ENCODE measurements around the gene EMC10. TPM values are rescaled to one million over a fixed set of nuclear protein-coding genes. Genes with fewer than 3 reads are reported as not detected.

EMC10 gene
- total and polyA plus RNA-seq, 10 of the 15 experiments (the other 5 are each of a cell fraction or from before 2014, with no cell fraction given): 2.5 to 77.3 (median 20.3) TPM

DNA sequence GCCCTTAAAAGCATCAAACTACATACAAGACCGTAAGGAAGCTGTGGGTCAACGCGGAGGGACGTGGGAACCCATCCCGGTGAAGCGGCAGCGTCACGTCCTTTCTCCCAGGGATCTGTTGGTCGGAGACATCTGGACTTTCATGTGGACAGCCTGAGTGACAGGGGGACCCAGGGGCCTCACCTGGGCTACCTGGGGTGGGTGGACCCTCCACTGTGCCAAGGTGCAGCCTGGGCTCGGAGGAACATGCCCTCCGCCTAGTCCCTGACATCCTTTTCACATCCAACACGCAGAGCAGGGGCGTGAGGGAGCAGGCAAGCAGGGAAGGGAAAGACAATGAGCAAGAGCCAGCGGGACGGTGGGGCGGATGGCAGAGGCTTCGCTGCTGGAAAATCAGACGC is 14.1 kb downstream of the EMC10 start (continued):
- TF ChIP-seq FOS (IDR thresholded peaks at IDR 0.05; ENCODE audit: borderline replicate concordance, extremely low read depth, insufficient read length): no peak
- no peak for TF ChIP-seq MEF2A (IDR thresholded peaks at IDR 0.05; ENCODE audit: insufficient read depth, low read depth, low read length)
- TF ChIP-seq, protein P1, sequence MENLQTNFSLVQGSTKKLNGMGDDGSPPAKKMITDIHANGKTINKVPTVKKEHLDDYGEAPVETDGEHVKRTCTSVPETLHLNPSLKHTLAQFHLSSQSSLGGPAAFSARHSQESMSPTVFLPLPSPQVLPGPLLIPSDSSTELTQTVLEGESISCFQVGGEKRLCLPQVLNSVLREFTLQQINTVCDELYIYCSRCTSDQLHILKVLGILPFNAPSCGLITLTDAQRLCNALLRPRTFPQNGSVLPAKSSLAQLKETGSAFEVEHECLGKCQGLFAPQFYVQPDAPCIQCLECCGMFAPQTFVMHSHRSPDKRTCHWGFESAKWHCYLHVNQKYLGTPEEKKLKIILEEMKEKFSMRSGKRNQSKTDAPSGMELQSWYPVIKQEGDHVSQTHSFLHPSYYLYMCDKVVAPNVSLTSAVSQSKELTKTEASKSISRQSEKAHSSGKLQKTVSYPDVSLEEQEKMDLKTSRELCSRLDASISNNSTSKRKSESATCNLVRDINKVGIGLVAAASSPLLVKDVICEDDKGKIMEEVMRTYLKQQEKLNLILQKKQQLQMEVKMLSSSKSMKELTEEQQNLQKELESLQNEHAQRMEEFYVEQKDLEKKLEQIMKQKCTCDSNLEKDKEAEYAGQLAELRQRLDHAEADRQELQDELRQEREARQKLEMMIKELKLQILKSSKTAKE (IDR thresholded peaks at IDR 0.05; ENCODE audit: low read depth, poor library complexity, severe bottlenecking): no peak
- TF ChIP-seq, protein P2, sequence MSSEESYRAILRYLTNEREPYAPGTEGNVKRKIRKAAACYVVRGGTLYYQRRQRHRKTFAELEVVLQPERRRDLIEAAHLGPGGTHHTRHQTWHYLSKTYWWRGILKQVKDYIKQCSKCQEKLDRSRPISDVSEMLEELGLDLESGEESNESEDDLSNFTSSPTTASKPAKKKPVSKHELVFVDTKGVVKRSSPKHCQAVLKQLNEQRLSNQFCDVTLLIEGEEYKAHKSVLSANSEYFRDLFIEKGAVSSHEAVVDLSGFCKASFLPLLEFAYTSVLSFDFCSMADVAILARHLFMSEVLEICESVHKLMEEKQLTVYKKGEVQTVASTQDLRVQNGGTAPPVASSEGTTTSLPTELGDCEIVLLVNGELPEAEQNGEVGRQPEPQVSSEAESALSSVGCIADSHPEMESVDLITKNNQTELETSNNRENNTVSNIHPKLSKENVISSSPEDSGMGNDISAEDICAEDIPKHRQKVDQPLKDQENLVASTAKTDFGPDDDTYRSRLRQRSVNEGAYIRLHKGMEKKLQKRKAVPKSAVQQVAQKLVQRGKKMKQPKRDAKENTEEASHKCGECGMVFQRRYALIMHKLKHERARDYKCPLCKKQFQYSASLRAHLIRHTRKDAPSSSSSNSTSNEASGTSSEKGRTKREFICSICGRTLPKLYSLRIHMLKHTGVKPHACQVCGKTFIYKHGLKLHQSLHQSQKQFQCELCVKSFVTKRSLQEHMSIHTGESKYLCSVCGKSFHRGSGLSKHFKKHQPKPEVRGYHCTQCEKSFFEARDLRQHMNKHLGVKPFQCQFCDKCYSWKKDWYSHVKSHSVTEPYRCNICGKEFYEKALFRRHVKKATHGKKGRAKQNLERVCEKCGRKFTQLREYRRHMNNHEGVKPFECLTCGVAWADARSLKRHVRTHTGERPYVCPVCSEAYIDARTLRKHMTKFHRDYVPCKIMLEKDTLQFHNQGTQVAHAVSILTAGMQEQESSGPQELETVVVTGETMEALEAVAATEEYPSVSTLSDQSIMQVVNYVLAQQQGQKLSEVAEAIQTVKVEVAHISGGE (CRISPR knock-in tag; IDR thresholded peaks at IDR 0.05): no peak
- no peak for TF ChIP-seq HDAC2 (IDR thresholded peaks at IDR 0.05)
- TF ChIP-seq, protein P3, sequence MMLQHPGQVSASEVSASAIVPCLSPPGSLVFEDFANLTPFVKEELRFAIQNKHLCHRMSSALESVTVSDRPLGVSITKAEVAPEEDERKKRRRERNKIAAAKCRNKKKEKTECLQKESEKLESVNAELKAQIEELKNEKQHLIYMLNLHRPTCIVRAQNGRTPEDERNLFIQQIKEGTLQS (IDR thresholded peaks at IDR 0.05; ENCODE audit: borderline replicate concordance, extremely low read depth, low read depth, low read length): no peak
- no peak for TF ChIP-seq SIX5 (IDR thresholded peaks at IDR 0.05; ENCODE audit: low read depth, low read length, severe bottlenecking)
- no peak for TF ChIP-seq ETV6 (conservative IDR thresholded peaks at IDR 0.05 in 1 of 2, IDR thresholded peaks at IDR 0.05 in 1 of 2; ENCODE audit: borderline replicate concordance in 1 of 2, low read depth in 1 of 2)
